C4-2B (cell line): Measurements from ENCODE around the gene SHROOM3.

Experiments
- ZFX ChIP-seq: fragments of 450-650 bp; IDR thresholded peaks from 2 replicates; pipeline ENCODE4 v1.6.1; 2017
- TF ChIP-seq, protein P1 (sequence below): fragments of 450-650 bp; conservative IDR thresholded peaks from 2 replicates; pipeline ENCODE4 v1.5.1; 2017; ENCODE audit warnings: mild to moderate bottlenecking

- TF ChIP-seq, protein P1, sequence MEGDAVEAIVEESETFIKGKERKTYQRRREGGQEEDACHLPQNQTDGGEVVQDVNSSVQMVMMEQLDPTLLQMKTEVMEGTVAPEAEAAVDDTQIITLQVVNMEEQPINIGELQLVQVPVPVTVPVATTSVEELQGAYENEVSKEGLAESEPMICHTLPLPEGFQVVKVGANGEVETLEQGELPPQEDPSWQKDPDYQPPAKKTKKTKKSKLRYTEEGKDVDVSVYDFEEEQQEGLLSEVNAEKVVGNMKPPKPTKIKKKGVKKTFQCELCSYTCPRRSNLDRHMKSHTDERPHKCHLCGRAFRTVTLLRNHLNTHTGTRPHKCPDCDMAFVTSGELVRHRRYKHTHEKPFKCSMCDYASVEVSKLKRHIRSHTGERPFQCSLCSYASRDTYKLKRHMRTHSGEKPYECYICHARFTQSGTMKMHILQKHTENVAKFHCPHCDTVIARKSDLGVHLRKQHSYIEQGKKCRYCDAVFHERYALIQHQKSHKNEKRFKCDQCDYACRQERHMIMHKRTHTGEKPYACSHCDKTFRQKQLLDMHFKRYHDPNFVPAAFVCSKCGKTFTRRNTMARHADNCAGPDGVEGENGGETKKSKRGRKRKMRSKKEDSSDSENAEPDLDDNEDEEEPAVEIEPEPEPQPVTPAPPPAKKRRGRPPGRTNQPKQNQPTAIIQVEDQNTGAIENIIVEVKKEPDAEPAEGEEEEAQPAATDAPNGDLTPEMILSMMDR: no peak
- TF ChIP-seq ZFX: no peak
Measured at GRCh38 chr4:76802236-76803021, 367.4 kb downstream of the SHROOM3 start.
